WTC11 (cell line): ENCODE data around the gene KCNJ4.

ENCODE experiments used
- CREB1 ChIP-seq: sonication (generic); formaldehyde crosslinking; IDR thresholded peaks from 2 replicates; pipeline ENCODE4 v1.8.0; 2023; ENCODE audit warnings: mild to moderate bottlenecking, missing genetic modification reagents
- NR1H2 ChIP-seq: sonication (generic); formaldehyde crosslinking; IDR thresholded peaks from 2 replicates; pipeline ENCODE4 v1.9.0; 2021; ENCODE audit warnings: mild to moderate bottlenecking, moderate library complexity, missing genetic modification reagents
- SP1 ChIP-seq: sonication (generic); formaldehyde crosslinking; conservative IDR thresholded peaks from 2 replicates; pipeline ENCODE4 v1.8.1; 2022; ENCODE audit warnings: missing genetic modification reagents
- TEAD4 ChIP-seq: sonication (generic); formaldehyde crosslinking; IDR thresholded peaks from 2 replicates; pipeline ENCODE4 v1.8.0; 2022; ENCODE audit warnings: mild to moderate bottlenecking, missing genetic modification reagents
- ZSCAN18 ChIP-seq: fragments of 250-450 bp; sonication (Bioruptor Pico); IDR thresholded peaks from 2 replicates; pipeline ENCODE4 v2.1.2; 2022; ENCODE audit warnings: mild to moderate bottlenecking, moderate library complexity
- TF ChIP-seq, protein P1 (sequence below): fragments of 200-600 bp; IDR thresholded peaks from 2 replicates; pipeline ENCODE4 v1.8.0; 2022; ENCODE audit warnings: antibody characterized with exemption
- TF ChIP-seq, protein P2 (sequence below): sonication (generic); formaldehyde crosslinking; conservative IDR thresholded peaks from 2 replicates; pipeline ENCODE4 v1.8.1; 2023; ENCODE audit warnings: mild to moderate bottlenecking, low read depth, missing genetic modification reagents, moderate library complexity
- TF ChIP-seq, protein P3 (sequence below): sonication (generic); formaldehyde crosslinking; IDR thresholded peaks from 2 replicates; pipeline ENCODE4 v1.8.0; 2023; ENCODE audit warnings: missing genetic modification reagents

- TF ChIP-seq, protein P1, sequence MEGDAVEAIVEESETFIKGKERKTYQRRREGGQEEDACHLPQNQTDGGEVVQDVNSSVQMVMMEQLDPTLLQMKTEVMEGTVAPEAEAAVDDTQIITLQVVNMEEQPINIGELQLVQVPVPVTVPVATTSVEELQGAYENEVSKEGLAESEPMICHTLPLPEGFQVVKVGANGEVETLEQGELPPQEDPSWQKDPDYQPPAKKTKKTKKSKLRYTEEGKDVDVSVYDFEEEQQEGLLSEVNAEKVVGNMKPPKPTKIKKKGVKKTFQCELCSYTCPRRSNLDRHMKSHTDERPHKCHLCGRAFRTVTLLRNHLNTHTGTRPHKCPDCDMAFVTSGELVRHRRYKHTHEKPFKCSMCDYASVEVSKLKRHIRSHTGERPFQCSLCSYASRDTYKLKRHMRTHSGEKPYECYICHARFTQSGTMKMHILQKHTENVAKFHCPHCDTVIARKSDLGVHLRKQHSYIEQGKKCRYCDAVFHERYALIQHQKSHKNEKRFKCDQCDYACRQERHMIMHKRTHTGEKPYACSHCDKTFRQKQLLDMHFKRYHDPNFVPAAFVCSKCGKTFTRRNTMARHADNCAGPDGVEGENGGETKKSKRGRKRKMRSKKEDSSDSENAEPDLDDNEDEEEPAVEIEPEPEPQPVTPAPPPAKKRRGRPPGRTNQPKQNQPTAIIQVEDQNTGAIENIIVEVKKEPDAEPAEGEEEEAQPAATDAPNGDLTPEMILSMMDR = no peak
- TF ChIP-seq NR1H2 = no peak
- TF ChIP-seq, protein P2, sequence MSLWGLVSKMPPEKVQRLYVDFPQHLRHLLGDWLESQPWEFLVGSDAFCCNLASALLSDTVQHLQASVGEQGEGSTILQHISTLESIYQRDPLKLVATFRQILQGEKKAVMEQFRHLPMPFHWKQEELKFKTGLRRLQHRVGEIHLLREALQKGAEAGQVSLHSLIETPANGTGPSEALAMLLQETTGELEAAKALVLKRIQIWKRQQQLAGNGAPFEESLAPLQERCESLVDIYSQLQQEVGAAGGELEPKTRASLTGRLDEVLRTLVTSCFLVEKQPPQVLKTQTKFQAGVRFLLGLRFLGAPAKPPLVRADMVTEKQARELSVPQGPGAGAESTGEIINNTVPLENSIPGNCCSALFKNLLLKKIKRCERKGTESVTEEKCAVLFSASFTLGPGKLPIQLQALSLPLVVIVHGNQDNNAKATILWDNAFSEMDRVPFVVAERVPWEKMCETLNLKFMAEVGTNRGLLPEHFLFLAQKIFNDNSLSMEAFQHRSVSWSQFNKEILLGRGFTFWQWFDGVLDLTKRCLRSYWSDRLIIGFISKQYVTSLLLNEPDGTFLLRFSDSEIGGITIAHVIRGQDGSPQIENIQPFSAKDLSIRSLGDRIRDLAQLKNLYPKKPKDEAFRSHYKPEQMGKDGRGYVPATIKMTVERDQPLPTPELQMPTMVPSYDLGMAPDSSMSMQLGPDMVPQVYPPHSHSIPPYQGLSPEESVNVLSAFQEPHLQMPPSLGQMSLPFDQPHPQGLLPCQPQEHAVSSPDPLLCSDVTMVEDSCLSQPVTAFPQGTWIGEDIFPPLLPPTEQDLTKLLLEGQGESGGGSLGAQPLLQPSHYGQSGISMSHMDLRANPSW (CRISPR knock-in tag) = no peak
- TF ChIP-seq, protein P3, sequence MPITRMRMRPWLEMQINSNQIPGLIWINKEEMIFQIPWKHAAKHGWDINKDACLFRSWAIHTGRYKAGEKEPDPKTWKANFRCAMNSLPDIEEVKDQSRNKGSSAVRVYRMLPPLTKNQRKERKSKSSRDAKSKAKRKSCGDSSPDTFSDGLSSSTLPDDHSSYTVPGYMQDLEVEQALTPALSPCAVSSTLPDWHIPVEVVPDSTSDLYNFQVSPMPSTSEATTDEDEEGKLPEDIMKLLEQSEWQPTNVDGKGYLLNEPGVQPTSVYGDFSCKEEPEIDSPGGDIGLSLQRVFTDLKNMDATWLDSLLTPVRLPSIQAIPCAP (CRISPR knock-in tag) = no peak
- no peak for TF ChIP-seq TEAD4 (CRISPR knock-in tag)
- no peak for TF ChIP-seq ZSCAN18 (CRISPR knock-in tag)
- TF ChIP-seq CREB1 = no peak
- no peak for TF ChIP-seq SP1 (CRISPR knock-in tag)
Measured at GRCh38 chr22:38481871-38482332, 26.9 kb upstream of the KCNJ4 start.
